Heart right ventricle (tissue), 16 donors: ENCODE data around the gene NELL2. TPM values are rescaled to one million over a fixed set of nuclear protein-coding genes. Genes with fewer than 3 reads are reported as not detected.
"Not testable (repeated sequence)": the region's sequence is repeated elsewhere in the genome, so short reads cannot be mapped to it uniquely, and the experiment has no call there.

Experiments
- ATAC-seq, 8 donors: fragments of 200-7000 bp; cut with Tn5 transposase; one replicate each; pipeline ENCODE4 v1.9.1; 2020; ENCODE audit warnings: mild to moderate bottlenecking in 8 of 8, moderate library complexity in 8 of 8, moderate number of reproducible peaks in 1 of 8
- DNase-seq, 2 donors: peaks; one replicate each; pipeline ENCODE4 v3.0.0-alpha.2; 2020
- H3K27ac ChIP-seq, 10 donors: fragments of 200-600 bp; sonication (generic) in 2 of 10; one replicate each; pipeline versions ENCODE4 v1.5.0 to v1.8.0; 2020 to 2022; ENCODE audit warnings: mild to moderate bottlenecking in 3 of 10
- H3K27me3 ChIP-seq, 7 donors: fragments of 200-600 bp; one replicate each; pipeline ENCODE4 v1.8.0; 2021 to 2022; ENCODE audit warnings: mild to moderate bottlenecking in 2 of 7
- H3K36me3 ChIP-seq, 9 donors: fragments of 200-600 bp; sonication (generic) in 1 of 9; one replicate each; pipeline versions ENCODE4 v1.5.0 to v1.8.0; 2020 to 2022; ENCODE audit warnings: mild to moderate bottlenecking in 2 of 9
- H3K4me1 ChIP-seq, 9 donors: fragments of 200-600 bp; sonication (generic) in 1 of 9; one replicate each; pipeline versions ENCODE4 v1.5.0 to v1.8.0; 2020 to 2022; ENCODE audit warnings: mild to moderate bottlenecking in 4 of 9
- H3K4me3 ChIP-seq, 10 donors: fragments of 200-600 bp; sonication (generic) in 2 of 10; one replicate each; pipeline versions ENCODE4 v1.5.0 to v1.8.0; 2020 to 2022; ENCODE audit warnings: mild to moderate bottlenecking in 7 of 10, moderate library complexity in 2 of 10
- H3K9me3 ChIP-seq, 11 donors: fragments of 200-600 bp in 10 of 11; sonication (generic) in 2 of 11; one replicate each; pipeline versions ENCODE4 v1.5.0 to v1.8.0; 2013 to 2022; ENCODE audit warnings: mild to moderate bottlenecking in 2 of 11, control low read depth in 1 of 11, moderate library complexity in 1 of 11
- CTCF ChIP-seq, 9 donors: fragments of 200-600 bp; sonication (generic) in 2 of 9; IDR thresholded peaks; one replicate each; pipeline versions ENCODE4 v1.5.0 to v1.8.0; 2021 to 2022; ENCODE audit warnings: antibody characterized with exemption in 9 of 9, mild to moderate bottlenecking in 5 of 9, moderate library complexity in 1 of 9
- WGBS, 2 donors: extraction: QIAGEN DNeasy Blood & Tissue Kit; methylation state at CpG; one replicate each; pipeline ENCODE4 v1.1.7; 2013; ENCODE audit warnings: inconsistent platforms in 1 of 2; 5-methylcytosine and 5-hydroxymethylcytosine counted together
- intact Hi-C, 10 donors: fragments of 100-400 bp; cut with DNase I; formaldehyde crosslinking; loops; one replicate each; pipeline versions ENCODE4 v1.11.1 to v1.14.2; 2022
- polyA plus RNA-seq, 2 donors: library from polyadenylated mRNA; stranded (reverse); fragments of 200-250 nt; gene quantifications; one replicate each; pipeline ENCODE4 v1.2.3, GENCODE V29; 2013
- total RNA-seq, 10 donors: library from RNA; stranded (reverse); fragmentation: NEBNext Ultra II Directional in 3 of 10; extraction: Animal tissue kit (Norgen Biotek cat#: 25700) in 3 of 10; gene quantifications; one replicate each; pipeline versions ENCODE4 v1.2.1 to v1.2.4, GENCODE V29; 2021 to 2023
- donor health status: Arrhythmogenic right ventricular cardiomyopathy.
- donor health status: ischemic (EF 13 %, LVEDD 7.1; RV severe dilation, severe dysfunction).
- donor health status: healthy with polysubstance abuse.
- donor health status: DM: no; HTN: yes; CAD: no.
- donor health status: DM: no; HTN: no; CAD: no.
- donor health status: ischemic (EF 25% LVEDD 6.9; RV normal size, moderate dysfunction).
- donor health status: ischemic (EF 25% LVEDD 5.7; RV mildly dilated, moderate dysfunction).
- donor health status: healthy.
- donor health status: DM: yes; HTN: yes; CAD: no.
- donor health status: Ischemic cardiomyopathy.
- donor health status: ischemic (EF 35%, LVEDD 5.7; RV mildly dilated, moderate dysfunction).
- donor health status: nonischemic (EF 11% LVEDD 7.7; RV severe dilation, severe dysfunction).
- donor health status: DM: yes; HTN: yes; CAD: no.
- donor health status: PGD.
- donor health status: ischemic (EF 29% LVEDD 5.4; RV normal size, mild dysfunction).
- donor health status: nonischemic (EF 23%, LVEDD 6.1; RV moderate dilation, normal function).

The NELL2 gene
- total and polyA plus RNA-seq, 12 donors, result 0.06 to 2.8 (median 0.46) TPM; not detected in 3

DNA sequence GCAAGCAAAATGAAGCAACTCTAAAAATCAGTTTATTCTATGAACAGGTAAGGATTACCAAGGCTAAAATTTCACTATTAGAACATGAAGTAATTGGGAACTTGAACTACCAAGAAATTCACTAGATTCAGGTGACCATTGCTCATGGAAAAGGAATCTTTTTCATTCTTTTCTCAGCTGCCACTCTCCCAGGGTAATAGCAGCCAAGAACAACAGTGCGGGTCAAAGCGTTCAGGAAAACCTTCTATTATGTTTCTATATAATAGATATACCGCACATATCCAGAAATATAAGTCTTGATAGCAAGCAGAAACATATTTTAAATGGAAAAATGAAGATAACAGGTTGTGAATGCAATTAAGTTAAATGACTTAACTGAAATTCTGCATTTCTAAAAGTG, 125.6 kb downstream of the NELL2 start:
- ATAC-seq (no peak), DNase-seq (no peak)
- Histone ChIP-seq H3K27ac (no peak overlapping the region), H3K36me3 (no peaks in the 10 kb centered on the region), H3K4me1 (no peaks in the 10 kb centered on the region), H3K27me3 (no peaks in the 10 kb centered on the region), H3K4me3 (no peak overlapping the region), H3K9me3 (peaks cover 0 to 3% (median 0%) of the 10 kb centered on the region in 11 donors)
- no peak for TF ChIP-seq CTCF (IDR thresholded peaks at IDR 0.05)
- intact Hi-C loops, result no loop called here
- 67 to 73% methylated on average over 3 of the region's 3 CpGs for WGBS, 2 donors

- 86 to 91% methylated on average over 6 of the region's 6 CpGs for WGBS, 2 donors
- no peaks in the 10 kb centered on the region for H3K27me3 ChIP-seq
- DNase-seq, result no peak
- no peak for TF ChIP-seq CTCF (IDR thresholded peaks at IDR 0.05)
- H3K4me1 ChIP-seq, result no peaks in the 10 kb centered on the region
- no peak for ATAC-seq
- H3K36me3 ChIP-seq, result no peaks in the 10 kb centered on the region
- intact Hi-C loops, result no loop called here
- no peak overlapping the region for H3K27ac ChIP-seq
- peaks cover 0 to 8% (median 0%) of the 10 kb centered on the region in 11 donors for H3K9me3 ChIP-seq
- no peak overlapping the region for H3K4me3 ChIP-seq
These were observed 126.5 kb downstream of the NELL2 start for GRCh38 chr12:44749566-44749965.

- Histone ChIP-seq H3K9me3 (peaks cover 0 to 8% (median 0%) of the 10 kb centered on the region in 11 donors), H3K27ac (no peak overlapping the region), H3K27me3 (no peaks in the 10 kb centered on the region), H3K36me3 (no peaks in the 10 kb centered on the region), H3K4me1 (no peaks in the 10 kb centered on the region), H3K4me3 (no peak overlapping the region)
- intact Hi-C loops, result no loop called here
- WGBS, 2 donors, result 63 to 66% methylated on average over 3 of the region's 3 CpGs
- ATAC-seq (no peak), DNase-seq (no peak)
- no peak for TF ChIP-seq CTCF (IDR thresholded peaks at IDR 0.05)
These were observed 127.1 kb downstream of the NELL2 start for GRCh38 chr12:44748950-44749468.

DNA sequence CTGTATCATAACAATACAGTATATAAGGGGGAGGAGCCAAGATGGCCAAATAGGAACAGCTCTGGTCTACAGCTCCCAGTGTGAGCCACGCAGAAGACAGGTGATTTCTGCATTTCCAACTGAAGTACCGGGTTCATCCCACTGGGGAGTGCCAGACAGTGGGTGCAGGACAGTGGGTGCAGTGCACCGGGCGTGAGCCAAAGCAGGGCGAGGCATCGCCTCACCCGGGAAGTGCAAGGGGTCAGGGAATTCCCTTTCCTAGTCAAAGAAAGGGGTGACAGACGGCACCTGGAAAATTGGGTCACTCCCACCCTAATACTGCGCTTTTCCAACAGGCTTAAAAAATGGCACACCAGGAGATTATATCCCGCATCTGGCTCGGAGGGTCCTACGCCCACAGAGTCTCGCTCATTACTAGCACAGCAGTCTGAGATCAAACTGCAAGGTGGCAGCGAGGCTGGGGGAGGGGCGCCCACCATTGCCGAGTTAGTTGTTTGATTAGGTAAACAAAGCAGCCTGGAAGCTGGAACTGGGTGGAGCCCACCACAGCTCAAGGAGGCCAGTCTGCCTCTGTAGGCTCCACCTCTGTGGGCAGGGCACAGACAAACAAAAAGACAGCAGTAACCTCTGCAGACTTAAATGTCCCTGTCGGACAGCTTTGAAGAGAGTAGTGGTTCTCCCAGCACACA, 134.7 kb downstream of the NELL2 start:
- H3K4me3 ChIP-seq, ATAC-seq, DNase-seq, H3K36me3 ChIP-seq, intact Hi-C loops, H3K27ac ChIP-seq, H3K4me1 ChIP-seq, H3K27me3 ChIP-seq: not testable (repeated sequence)
- peaks cover 0 to 30% (median 0%) of the 10 kb centered on the region in 11 donors for H3K9me3 ChIP-seq
- 92% methylated on average over 16 of the region's 17 CpGs for WGBS, 2 donors

DNA sequence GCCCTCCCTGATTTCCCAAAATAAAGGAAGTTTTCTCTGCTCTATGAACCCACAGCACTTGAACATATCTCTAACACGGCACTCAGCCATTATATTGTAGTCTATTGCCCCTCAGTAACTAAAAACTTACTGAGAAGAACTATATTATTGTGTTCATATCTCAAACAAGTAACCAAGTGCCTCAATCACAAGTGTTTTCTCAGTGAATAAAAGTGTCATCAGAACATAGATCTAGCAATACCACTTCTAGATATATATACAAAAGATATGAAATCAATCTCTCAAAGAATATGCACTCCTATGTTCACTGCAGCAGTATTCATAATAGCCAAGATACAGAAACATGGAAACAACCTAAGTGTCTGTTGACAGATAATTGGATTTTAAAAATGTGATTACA, 138.1 kb downstream of the NELL2 start:
- 46 to 58% methylated on average over 1 of the region's 1 CpG for WGBS, 2 donors
- ATAC-seq (no peak), DNase-seq (no peak)
- H3K36me3 ChIP-seq, result no peaks in the 10 kb centered on the region
- H3K27ac ChIP-seq, result no peak overlapping the region
- no peak for TF ChIP-seq CTCF (IDR thresholded peaks at IDR 0.05)
- no peaks in the 10 kb centered on the region for H3K27me3 ChIP-seq
- H3K4me1 ChIP-seq, result no peaks in the 10 kb centered on the region
- intact Hi-C loops, result no loop called here
- H3K4me3 ChIP-seq, result no peak overlapping the region
- H3K9me3 ChIP-seq, result peaks cover 0 to 29% (median 0%) of the 10 kb centered on the region in 11 donors
